GM19455 (cell line): Measurements from ENCODE around the gene MTG1.

Experiments used
- ATAC-seq: cut with Tn5 transposase; IDR thresholded peaks from one replicate; pipeline ENCODE4 v1.9.1; 2021; ENCODE audit not compliant: unreplicated experiment

Gene MTG1

GRCh38 chr10:133394064-133394663, at the start of gene MTG1:
MTG1 (plus strand) TSS chr10:133394157; CDS start chr10:133394221, 64 bp downstream.
- ATAC-seq: peak; percentile 61

GRCh38 chr10:133344236-133344635, 49.7 kb upstream of the MTG1 start:
- ATAC-seq: no peak

GRCh38 chr10:133346413-133346812, 47.5 kb upstream of the MTG1 start:
- no peak for ATAC-seq

DNA sequence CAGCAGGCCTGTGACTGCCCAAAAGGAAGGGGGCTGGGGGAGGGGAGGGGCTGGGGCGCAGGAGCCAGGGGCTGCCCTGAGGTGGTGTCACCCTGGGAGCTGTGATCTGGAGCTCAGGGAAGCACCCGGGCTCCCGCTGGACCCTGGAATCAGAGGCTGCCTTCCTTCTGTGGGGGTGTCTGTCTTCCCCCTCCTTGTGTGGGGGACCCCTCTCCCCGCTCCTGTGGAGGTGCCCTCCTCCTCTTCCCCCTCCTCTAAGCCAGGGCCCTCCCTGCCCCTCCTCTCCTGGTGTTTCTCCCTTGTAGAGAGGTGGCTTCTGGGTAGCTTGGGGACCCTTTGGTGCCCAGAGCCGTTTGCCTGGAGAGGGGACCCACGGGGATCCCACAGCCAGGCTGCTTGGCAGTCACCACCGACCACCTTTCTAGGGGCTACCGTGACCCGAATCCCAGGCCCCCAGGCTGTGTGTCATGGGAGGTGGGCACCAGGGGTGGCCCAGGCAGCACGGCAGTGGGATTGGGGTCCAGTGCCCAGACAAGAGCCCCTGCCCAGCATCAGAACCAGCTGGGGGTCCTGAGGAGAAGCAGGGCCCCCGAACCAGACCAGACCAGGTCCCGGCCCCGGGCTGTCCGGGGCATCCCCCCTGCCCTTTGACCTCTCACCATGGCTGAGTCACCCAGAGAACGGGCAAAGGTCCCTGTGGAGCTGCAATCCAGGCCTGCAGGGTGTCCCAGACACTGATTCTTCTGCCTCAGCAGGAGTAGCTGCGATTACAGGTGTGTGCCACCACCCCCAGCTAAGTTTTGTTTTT, 46.0 kb upstream of the MTG1 start:
- no peak for ATAC-seq

GRCh38 chr10:133349160-133349568, 44.8 kb upstream of the MTG1 start:
- ATAC-seq: no peak

DNA sequence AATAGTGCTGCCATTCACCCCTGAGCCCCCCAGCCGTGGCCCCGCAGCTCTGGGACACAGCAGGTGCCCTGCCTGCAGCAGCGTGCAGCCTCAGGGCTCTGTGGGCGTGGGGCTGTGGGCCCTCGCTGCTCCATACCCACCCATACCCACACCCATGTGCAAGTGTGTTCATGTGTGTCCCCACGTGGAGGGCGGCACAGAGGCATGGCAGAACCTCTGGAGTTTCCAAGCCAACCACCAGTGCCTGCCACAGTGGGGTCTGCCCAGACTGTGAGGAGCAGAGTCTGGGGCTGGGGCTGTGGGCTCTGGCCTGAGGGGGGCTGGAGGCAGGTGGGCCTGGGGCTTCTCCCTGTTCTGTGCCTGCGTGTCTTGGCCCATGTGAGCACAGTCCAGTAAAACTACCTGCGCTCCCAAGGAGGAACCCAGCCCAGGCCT, 44.4 kb upstream of the MTG1 start:
- ATAC-seq: no peak

DNA sequence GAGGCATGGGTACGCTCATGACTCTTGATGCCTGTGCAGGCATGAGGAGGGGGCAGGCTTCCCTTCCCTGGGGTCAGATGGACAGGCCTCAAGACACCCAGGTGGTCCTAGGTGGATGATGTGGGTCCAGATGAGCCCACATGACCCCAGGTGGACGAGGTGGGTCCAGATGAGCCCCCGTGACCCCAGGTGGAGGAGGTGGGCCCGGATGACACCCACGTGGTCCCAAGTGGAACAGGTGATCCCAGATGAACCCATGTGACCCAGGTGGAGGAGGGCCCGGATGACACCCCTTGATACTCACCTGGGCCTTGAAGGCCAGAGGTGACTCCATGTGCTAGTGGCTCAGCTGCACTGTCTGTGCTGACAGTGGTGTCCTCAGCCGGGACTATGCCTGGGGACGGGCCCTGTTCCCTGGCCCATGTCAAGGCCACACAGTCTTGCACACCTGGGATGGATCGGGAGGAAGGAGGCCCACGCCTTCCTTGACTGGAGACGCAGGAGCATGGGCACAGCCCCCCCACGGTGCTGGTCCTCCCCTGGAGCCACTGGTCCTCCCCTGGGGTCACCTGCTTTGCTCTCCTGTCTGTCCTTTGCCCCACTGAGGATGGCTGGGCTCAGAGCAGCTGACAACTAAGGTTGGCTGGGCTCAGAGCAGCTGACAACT, 43.5 kb upstream of the MTG1 start:
- ATAC-seq: no peak

DNA sequence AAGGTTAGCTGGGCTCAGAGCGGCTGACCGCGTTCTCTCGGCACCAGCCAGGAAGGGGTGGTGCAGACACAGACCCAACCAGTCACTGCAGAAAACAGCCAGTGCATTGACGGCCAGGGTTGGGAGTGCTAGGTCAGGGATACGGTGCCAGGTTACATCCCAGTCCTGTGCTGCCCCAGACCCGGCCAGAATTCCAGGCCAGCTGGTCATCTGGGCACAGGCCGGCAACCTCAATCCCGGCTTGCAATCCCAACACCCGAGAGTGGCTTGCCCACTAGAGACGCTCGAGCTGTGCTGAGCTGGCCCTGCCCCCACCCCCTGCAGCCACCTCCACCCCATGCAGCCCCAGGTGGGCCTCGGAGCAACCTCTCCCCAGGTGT, 43.0 kb upstream of the MTG1 start:
- ATAC-seq: no peak

DNA sequence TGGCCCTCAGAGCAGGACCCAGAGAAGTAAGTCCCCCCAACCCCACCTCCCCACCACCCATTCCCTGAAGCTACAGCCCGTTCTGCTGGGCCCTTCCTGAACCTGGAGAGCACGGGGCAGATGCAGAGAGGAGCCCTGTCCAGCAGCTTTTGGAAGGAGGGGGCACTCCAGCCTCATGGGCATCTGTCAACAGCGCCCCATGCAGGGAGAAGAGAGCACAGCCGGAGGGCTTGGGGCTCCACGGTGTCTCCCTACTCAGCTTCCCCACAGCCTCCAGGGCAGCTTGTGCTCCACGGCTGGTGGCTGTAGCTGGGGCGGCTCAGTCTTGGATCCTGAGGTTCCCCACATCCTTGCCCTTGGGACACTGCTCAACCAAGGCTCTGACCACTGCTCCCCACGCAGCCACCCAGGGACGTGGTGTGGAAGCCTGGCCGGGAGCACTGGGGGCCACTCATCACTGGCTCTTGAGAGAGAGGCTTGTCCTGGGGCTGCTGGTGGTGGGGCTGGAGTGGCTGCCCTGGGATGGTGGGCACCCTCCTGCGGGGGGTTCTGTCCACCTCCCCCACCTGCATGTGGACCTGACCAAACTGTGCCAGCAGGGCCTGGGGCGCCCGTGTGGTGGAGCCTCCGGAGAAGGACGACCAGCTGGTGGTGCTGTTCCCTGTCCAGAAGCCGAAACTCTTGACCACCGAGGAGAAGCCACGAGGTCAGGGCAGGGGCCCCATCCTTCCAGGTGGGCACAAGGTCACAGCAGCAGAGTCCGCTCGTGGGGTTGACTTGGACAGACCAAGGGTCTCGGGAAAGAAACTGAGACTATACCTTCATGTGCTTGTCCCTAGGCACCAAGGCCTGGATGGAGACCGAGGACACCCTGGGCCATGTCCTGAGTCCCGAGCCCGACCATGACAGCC, 42.3 kb upstream of the MTG1 start:
- ATAC-seq: no peak

- no peak for ATAC-seq
These were observed 40.6 kb upstream of the MTG1 start for GRCh38 chr10:133353202-133353959.

- no peak for ATAC-seq
These were observed 39.9 kb upstream of the MTG1 start for GRCh38 chr10:133353988-133354605.

GRCh38 chr10:133354672-133355240, 39.2 kb upstream of the MTG1 start:
- ATAC-seq: no peak

DNA sequence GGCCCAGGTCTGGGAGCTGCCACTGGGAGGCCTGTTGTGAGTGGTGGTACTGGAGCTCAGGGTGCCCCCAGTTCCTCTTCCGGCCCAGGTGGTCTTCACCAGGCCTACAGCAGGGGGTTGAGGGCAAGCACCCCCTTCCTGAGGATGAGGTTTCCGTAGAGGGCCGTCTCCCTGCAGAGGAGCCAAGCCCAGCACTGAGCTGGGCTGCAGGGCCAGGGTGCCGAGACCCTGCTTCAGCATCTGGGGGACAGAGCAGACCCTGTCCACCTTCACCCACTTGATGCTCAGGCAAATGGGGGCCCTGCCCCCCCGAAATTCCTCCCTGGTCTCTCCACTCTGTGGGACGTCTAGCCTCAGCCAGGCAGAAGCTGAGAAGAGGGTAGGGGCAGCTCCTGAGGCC, 38.7 kb upstream of the MTG1 start:
- no peak for ATAC-seq

GRCh38 chr10:133355991-133356390, 38.0 kb upstream of the MTG1 start:
- ATAC-seq: no peak

DNA sequence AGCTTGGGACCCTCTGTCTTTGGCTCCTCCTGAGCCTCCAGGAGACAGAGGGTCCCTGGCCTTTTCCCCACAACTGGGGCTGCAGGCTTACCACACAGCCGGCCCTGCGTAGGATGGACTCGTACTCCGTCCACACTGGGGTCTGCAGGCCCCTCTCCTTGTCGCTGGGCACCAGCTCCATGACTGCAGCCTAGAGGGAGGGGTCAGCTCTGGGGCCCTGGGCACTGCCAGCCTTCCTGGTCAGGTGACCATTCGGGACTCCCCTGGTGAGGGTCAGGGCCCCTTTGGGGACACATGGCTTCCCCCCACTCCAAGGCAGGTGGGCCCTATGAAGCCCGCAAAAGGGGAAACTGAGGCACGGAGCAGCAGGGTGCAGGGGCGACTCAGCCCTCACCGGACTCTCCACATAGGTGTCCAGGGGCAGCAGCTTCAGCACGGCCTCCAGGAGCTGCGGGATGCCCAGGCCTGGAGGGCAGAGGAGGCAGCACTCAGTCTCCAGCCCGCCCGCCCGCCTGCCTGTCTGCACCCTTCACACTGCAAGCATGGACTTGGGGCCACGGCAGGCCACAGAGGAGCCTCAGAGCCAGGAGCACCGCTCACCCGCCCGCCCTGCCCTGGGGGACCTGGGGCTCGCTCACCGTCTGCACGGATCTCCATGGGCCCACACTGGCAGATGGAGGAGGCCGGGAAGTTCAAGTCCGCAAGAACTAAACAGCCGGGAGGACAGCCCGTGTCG, 37.2 kb upstream of the MTG1 start:
- ATAC-seq: no peak

DNA sequence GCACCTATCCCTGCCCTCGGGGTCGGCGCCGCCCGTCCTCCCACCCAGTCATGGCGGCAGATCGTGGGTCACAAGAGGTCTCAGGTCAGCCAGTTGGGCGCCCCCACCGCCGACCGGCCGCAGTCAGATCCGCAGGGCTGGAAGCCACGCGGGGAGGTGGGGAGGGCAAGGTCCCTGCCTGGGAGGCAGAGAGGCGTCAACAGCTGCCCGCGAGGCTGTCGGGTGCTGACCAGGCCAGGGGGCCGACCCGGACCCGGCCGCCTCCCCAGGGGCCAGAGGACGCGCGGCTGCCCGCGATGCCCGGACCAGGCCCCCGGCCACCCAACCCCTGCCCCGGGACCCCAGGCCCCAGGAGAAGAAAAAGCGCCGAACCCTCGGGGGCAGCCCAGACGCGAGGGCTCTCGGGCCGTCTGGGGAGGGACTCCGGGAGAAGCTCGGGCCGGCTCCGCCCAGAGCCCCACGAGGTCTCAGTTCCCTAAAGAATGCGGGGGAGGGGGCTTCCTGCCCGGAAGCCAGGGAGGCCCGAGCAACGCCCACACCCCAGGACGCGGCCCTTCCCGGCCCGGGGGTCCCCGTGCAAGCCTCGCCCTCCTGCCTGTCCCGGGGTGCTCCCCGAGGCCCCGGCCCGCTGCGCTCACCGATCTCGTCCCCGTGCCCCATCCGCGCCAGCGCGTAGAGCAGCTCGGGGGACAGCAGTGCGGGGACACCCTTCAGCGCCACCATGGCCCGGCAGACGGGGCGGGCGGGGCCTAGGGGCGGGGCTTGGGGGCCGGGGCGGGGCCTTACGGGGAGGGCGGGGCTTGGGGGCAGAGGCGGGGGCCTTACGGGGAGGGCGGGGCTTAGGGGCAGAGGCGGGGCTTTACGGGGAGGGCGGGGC, 36.4 kb upstream of the MTG1 start, which contains the start of gene FUOM:
Gene FUOM, minus strand, starts transcription at position 735 of the 877 bp plus-strand sequence. Its CDS starts 12 bp downstream, at position 723.
- peak; percentile 67 for ATAC-seq

- ATAC-seq: no peak
These were observed 35.6 kb upstream of the MTG1 start for GRCh38 chr10:133358162-133358924.
